ENCODE data around the gene SYNE2. TPM values are rescaled to one million over a fixed set of nuclear protein-coding genes. Genes with fewer than 3 reads are reported as not detected.
"Not testable (repeated sequence)": the region's sequence is repeated elsewhere in the genome, so short reads cannot be mapped to it uniquely, and the experiment has no call there.

The SYNE2 gene
- total RNA-seq, 4 donors from 2014 or later = 65.8 to 174 (median 126) TPM

- no peaks in the 10 kb centered on the region for H3K9me3 ChIP-seq
- H3K27me3 ChIP-seq = no peaks in the 10 kb centered on the region
- H3K36me3 ChIP-seq = peaks cover 0 to 93% of the 10 kb centered on the region in 2 donors
- whole genome bisulfite sequencing, 2 donors (ENCODE audit: low coverage in 1 of 2) = 60 to 88% methylated on average over 1 to 8 of the region's 8 CpGs
- no peaks in the 10 kb centered on the region for H3K4me1 ChIP-seq
- TF ChIP-seq POLR2AphosphoS5 (IDR thresholded peaks at IDR 0.05) = no peak
- TF ChIP-seq CTCF (IDR thresholded peaks at IDR 0.05) = no peak
- no peak for TF ChIP-seq EP300 (IDR thresholded peaks at IDR 0.05)
- TF ChIP-seq POLR2A (IDR thresholded peaks at IDR 0.05) = no peak
- H3K4me3 ChIP-seq = no peak overlapping the region
- no peak for ATAC-seq
- no peak overlapping the region for H3K27ac ChIP-seq
Observed at GRCh38 chr14:64170181-64170580, 317.4 kb downstream of the SYNE2 start.

DNA sequence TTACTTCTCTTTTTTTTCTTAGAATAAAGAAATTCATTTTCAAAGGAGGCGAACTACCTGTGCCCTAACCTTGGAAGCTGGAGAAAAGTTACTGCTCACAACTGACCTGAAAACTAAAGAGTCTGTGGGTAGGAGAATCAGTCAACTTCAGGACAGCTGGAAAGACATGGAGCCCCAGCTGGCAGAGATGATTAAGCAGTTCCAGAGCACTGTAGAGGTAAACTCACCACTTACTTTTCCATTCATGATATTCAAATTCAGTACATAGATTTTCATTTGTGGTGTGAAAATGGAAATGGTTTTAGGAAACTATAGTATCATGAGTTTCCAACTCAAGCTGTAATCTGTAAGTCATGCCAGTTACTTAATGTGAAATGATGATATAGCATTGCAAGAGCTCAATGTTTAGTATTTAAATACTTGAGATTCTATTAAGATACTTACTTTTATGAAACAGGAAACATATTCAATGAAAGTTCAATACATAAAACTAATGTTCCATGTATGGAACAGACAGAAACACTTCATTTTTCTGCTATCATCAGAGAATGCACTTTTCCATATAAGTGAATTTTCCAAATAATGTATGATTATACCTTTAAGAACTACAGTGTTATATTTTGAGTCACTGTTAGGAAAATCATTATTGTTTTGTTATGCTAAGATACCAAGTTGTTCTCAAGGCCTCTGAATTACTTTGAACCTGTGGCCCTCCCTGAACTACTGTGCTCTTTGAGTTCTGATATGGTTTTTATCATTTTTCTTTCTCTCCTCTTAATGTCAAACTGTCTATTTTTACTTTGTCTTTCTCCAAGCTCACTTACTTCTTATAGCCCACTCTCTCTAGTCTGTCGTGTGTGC lies 322.3 kb downstream of the SYNE2 start:
- Histone ChIP-seq H3K9me3 (no peaks in the 10 kb centered on the region), H3K27ac (no peak overlapping the region), H3K36me3 (peaks cover 0 to 92% of the 10 kb centered on the region in 2 donors), H3K4me1 (no peaks in the 10 kb centered on the region), H3K4me3 (no peak overlapping the region), H3K27me3 (no peaks in the 10 kb centered on the region)
- WGBS, 2 donors (ENCODE audit: low coverage in 1 of 2) = 97 to 100% methylated on average over 2 of the region's 2 CpGs
- ATAC-seq = no peak
- TF ChIP-seq POLR2AphosphoS5 (IDR thresholded peaks at IDR 0.05) (no peak), POLR2A (IDR thresholded peaks at IDR 0.05) (no peak), EP300 (IDR thresholded peaks at IDR 0.05) (no peak), CTCF (IDR thresholded peaks at IDR 0.05) (no peak)

- no peak for ATAC-seq
- H3K36me3 ChIP-seq = peaks cover 0 to 90% of the 10 kb centered on the region in 2 donors
- no peak overlapping the region for H3K4me3 ChIP-seq
- WGBS, 2 donors (ENCODE audit: low coverage in 1 of 2) = 89 to 96% methylated on average over 2 of the region's 2 CpGs
- H3K27me3 ChIP-seq = no peaks in the 10 kb centered on the region
- no peak for TF ChIP-seq EP300 (IDR thresholded peaks at IDR 0.05)
- no peak for TF ChIP-seq CTCF (IDR thresholded peaks at IDR 0.05)
- no peak for TF ChIP-seq POLR2AphosphoS5 (IDR thresholded peaks at IDR 0.05)
- no peak for TF ChIP-seq POLR2A (IDR thresholded peaks at IDR 0.05)
- H3K4me1 ChIP-seq = no peaks in the 10 kb centered on the region
- no peak overlapping the region for H3K27ac ChIP-seq
- no peaks in the 10 kb centered on the region for H3K9me3 ChIP-seq
Observed at GRCh38 chr14:64176330-64176729, 323.5 kb downstream of the SYNE2 start.

DNA sequence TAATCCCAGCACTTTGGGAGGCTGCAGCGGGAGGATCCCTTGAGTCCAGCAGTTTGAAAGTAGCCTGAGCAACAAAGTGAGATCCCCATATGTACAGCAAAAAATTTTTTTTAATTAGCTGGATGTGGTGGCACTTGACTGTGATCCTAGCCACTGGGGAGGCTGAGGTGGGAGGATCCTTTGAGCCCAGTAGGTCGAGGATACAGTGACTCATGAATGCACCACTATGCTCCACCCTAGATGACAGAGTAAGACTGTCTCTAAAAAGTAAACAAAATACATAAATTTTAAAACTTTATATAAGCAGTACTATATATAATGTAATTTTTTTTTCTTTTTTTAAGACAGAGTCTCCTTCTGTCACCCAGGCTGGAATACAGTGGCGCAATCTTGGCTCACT lies 326.0 kb downstream of the SYNE2 start:
- H3K27ac ChIP-seq = no peak overlapping the region
- no peak for ATAC-seq
- H3K36me3 ChIP-seq = peaks cover 0 to 74% of the 10 kb centered on the region in 2 donors
- TF ChIP-seq POLR2AphosphoS5 (IDR thresholded peaks at IDR 0.05) (no peak), EP300 (IDR thresholded peaks at IDR 0.05) (no peak), CTCF (IDR thresholded peaks at IDR 0.05) (no peak), POLR2A (IDR thresholded peaks at IDR 0.05) (no peak)
- H3K27me3 ChIP-seq = no peaks in the 10 kb centered on the region
- 82 to 97% methylated on average over 2 to 3 of the region's 3 CpGs for WGBS, 2 donors (ENCODE audit: low coverage in 1 of 2)
- no peak overlapping the region for H3K4me3 ChIP-seq
- H3K9me3 ChIP-seq = no peaks in the 10 kb centered on the region
- H3K4me1 ChIP-seq = no peaks in the 10 kb centered on the region

GRCh38 chr14:64182908-64183307 lies 330.1 kb downstream of the SYNE2 start:
- ATAC-seq, H3K27ac ChIP-seq, H3K4me3 ChIP-seq, H3K27me3 ChIP-seq, H3K4me1 ChIP-seq, H3K9me3 ChIP-seq: not testable (repeated sequence)
- WGBS, 2 donors (ENCODE audit: low coverage in 1 of 2) = no CpG with 5 or more reads among the region's 40 CpGs
- peaks cover 0 to 58% of the 10 kb centered on the region in 2 donors for H3K36me3 ChIP-seq

Measured in gastroesophageal sphincter (tissue), 4 donors.